ENCODE data around the gene CLCNKA. TPM values are rescaled to one million over a fixed set of nuclear protein-coding genes. Genes with fewer than 3 reads are reported as not detected.
"Not testable (repeated sequence)": the region's sequence is repeated elsewhere in the genome, so short reads cannot be mapped to it uniquely, and the experiment has no call there.

Gene CLCNKA
- polyA plus RNA-seq, 1 of the 3 experiments (the other 2 are of a cell fraction): 0.03 TPM

- no peak overlapping the region for H3K27ac ChIP-seq (ENCODE audit: low read depth in 2 of 2, low read length in 1 of 2)
- WGBS (ENCODE audit: low lambda C conversion rate): 79% methylated on average over 7 of the region's 9 CpGs
- DNase-seq: no peak
- H2AFZ ChIP-seq (ENCODE audit: low read depth): no peak overlapping the region
- H3K9me2 ChIP-seq: no peaks in the 10 kb centered on the region
- no peak overlapping the region for H3K4me2 ChIP-seq
- H3K9ac ChIP-seq: no peak overlapping the region
- ChIA-PET POLR2A (no interaction called here), CTCF (interaction anchor here (0.7 to 1.6 kb wide), 2 partner anchors 32 to 33 kb away, joined by 3 to 4 read pairs; no protein-coding TSS in a partner anchor)
- H3F3A ChIP-seq (replicated peaks; ENCODE audit: insufficient read depth): no peaks in the 10 kb centered on the region
- no peak overlapping the region for H3K4me3 ChIP-seq (ENCODE audit: low read depth in 2 of 2, low read length in 1 of 2)
- H3K9me3 ChIP-seq: no peaks in the 10 kb centered on the region
- TF ChIP-seq TCF12 (IDR thresholded peaks at IDR 0.05): no peak
- TF ChIP-seq SMC3 (IDR thresholded peaks at IDR 0.05; ENCODE audit: low read depth, low read length): no peak
- TF ChIP-seq SIN3A (IDR thresholded peaks at IDR 0.05; ENCODE audit: borderline replicate concordance, low read depth, low read length): no peak
- no peak for TF ChIP-seq ELF1 (IDR thresholded peaks at IDR 0.05)
- no peak for TF ChIP-seq MEF2A (IDR thresholded peaks at IDR 0.05; ENCODE audit: borderline replicate concordance, low read depth)
- TF ChIP-seq POLR2AphosphoS5 (IDR thresholded peaks at IDR 0.05; ENCODE audit: low read depth, low read length): no peak
- TF ChIP-seq RAD21 (IDR thresholded peaks at IDR 0.05; ENCODE audit: low read length): no peak
- TF ChIP-seq IRF3 (IDR thresholded peaks at IDR 0.05; ENCODE audit: low read depth, low read length): no peak
- TF ChIP-seq CTCF (IDR thresholded peaks at IDR 0.05): no peak
- no peak for TF ChIP-seq NFIC (IDR thresholded peaks at IDR 0.05; ENCODE audit: borderline replicate concordance)
- no peak for TF ChIP-seq NRF1 (IDR thresholded peaks at IDR 0.05; ENCODE audit: low read depth, low read length)
- TF ChIP-seq RXRA (IDR thresholded peaks at IDR 0.05; ENCODE audit: borderline replicate concordance, low read depth): no peak
- no peak for TF ChIP-seq JUND (IDR thresholded peaks at IDR 0.05)
- TF ChIP-seq MAX (IDR thresholded peaks at IDR 0.05; ENCODE audit: low read depth): no peak
- no peak for TF ChIP-seq USF2 (IDR thresholded peaks at IDR 0.05; ENCODE audit: borderline replicate concordance, low read depth, low read length)
- no peak for TF ChIP-seq EZH2phosphoT487 (IDR thresholded peaks at IDR 0.05; ENCODE audit: borderline replicate concordance, low read depth)
- TF ChIP-seq YY1 (IDR thresholded peaks at IDR 0.05; ENCODE audit: low read depth): no peak
- TF ChIP-seq GABPA (IDR thresholded peaks at IDR 0.05; ENCODE audit: low read depth): no peak
- no peaks in the 10 kb centered on the region for H3K79me2 ChIP-seq (ENCODE audit: insufficient read depth)
- H4K20me1 ChIP-seq (ENCODE audit: insufficient read depth): no peaks in the 10 kb centered on the region
- H3K36me3 ChIP-seq (replicated peaks in 1 of 2; ENCODE audit: control insufficient read depth in 1 of 2, insufficient read depth in 2 of 2, low read length in 1 of 2): no peaks in the 10 kb centered on the region
- no peaks in the 10 kb centered on the region; a peak in 1 of 4 replicates for H3K4me1 ChIP-seq (ENCODE audit: control insufficient read depth in 1 of 2, insufficient read depth in 2 of 2, low read depth in 1 of 2, low read length in 1 of 2)
- no peaks in the 10 kb centered on the region for H3K27me3 ChIP-seq (ENCODE audit: insufficient read depth)
Observed at GRCh38 chr1:16042096-16042495, 20.3 kb downstream of the CLCNKA start.

GRCh38 chr1:16042654-16043053 is 20.8 kb downstream of the CLCNKA start:
- H3K9ac ChIP-seq; H3K4me1 ChIP-seq (ENCODE audit: control insufficient read depth in 1 of 2, insufficient read depth in 2 of 2, low read depth in 1 of 2, low read length in 1 of 2); H3K4me3 ChIP-seq (ENCODE audit: low read depth in 2 of 2, low read length in 1 of 2); H3K27ac ChIP-seq (ENCODE audit: low read depth in 2 of 2, low read length in 1 of 2); H3K9me2 ChIP-seq; DNase-seq; H2AFZ ChIP-seq (ENCODE audit: low read depth); H3K36me3 ChIP-seq (replicated peaks in 1 of 2; ENCODE audit: control insufficient read depth in 1 of 2, insufficient read depth in 2 of 2, low read length in 1 of 2); H3F3A ChIP-seq (replicated peaks; ENCODE audit: insufficient read depth); H3K9me3 ChIP-seq; POLR2A ChIA-PET; H4K20me1 ChIP-seq (ENCODE audit: insufficient read depth); H3K4me2 ChIP-seq; H3K79me2 ChIP-seq (ENCODE audit: insufficient read depth); H3K27me3 ChIP-seq (ENCODE audit: insufficient read depth): not testable (repeated sequence)
- CTCF ChIA-PET: interaction anchor here (1.6 kb wide), 1 partner anchor 33 kb away, joined by 4 read pairs; no protein-coding TSS in a partner anchor
- 80% methylated on average over 2 of the region's 9 CpGs for WGBS (ENCODE audit: low lambda C conversion rate)
